Naive B cell (primary cell): ENCODE data around the gene LCN15. TPM values are rescaled to one million over a fixed set of nuclear protein-coding genes. Genes with fewer than 3 reads are reported as not detected.

Source experiments
- ATAC-seq, 2 donors: fragments of 150-1000 bp; cut with Tn5 transposase; 2 replicates each; pipeline ENCODE4 v1.10.0; 2021; ENCODE audit warnings: low read depth in 2 of 2, mild to moderate bottlenecking in 2 of 2, moderate library complexity in 2 of 2
- DNase-seq: peaks from one replicate; pipeline ENCODE4 v3.0.0; 2022
- H3K27ac Mint-ChIP-seq, 6 donors: one replicate each; pipeline ENCODE4 v1.8.0; 2020 to 2022; ENCODE audit warnings: mild to moderate bottlenecking in 6 of 6, mixed read lengths in 6 of 6, moderate library complexity in 5 of 6, inconsistent platforms in 2 of 6
- H3K27me3 Mint-ChIP-seq, 3 donors: one replicate each; pipeline ENCODE4 v1.8.0; 2021 to 2022; ENCODE audit warnings: mixed read lengths in 3 of 3, mild to moderate bottlenecking in 1 of 3
- H3K36me3 Mint-ChIP-seq, 2 donors: one replicate each; pipeline ENCODE4 v1.8.0; 2020 to 2022; ENCODE audit warnings: mixed read lengths in 2 of 2, inconsistent platforms in 1 of 2, mild to moderate bottlenecking in 1 of 2
- H3K4me1 Mint-ChIP-seq, 3 donors: one replicate each; pipeline ENCODE4 v1.8.0; 2020 to 2022; ENCODE audit warnings: mixed read lengths in 3 of 3, inconsistent platforms in 1 of 3, mild to moderate bottlenecking in 1 of 3, moderate library complexity in 1 of 3
- H3K4me3 Mint-ChIP-seq, 8 donors: one replicate each; pipeline ENCODE4 v1.8.0; 2020 to 2022; ENCODE audit warnings: mild to moderate bottlenecking in 8 of 8, mixed read lengths in 8 of 8, moderate library complexity in 8 of 8, inconsistent platforms in 2 of 8
- H3K9me3 Mint-ChIP-seq, 7 donors: one replicate each; pipeline ENCODE4 v1.8.0; 2020 to 2022; ENCODE audit warnings: mixed read lengths in 7 of 7, mild to moderate bottlenecking in 5 of 7, inconsistent platforms in 2 of 7, moderate library complexity in 1 of 7
- polyA plus RNA-seq, 6 donors: library from polyadenylated mRNA; unstranded; fragments of 300-500 nt; fragmentation: Illumina TruSeq; gene quantifications; one replicate each; pipeline ENCODE4 v1.2.3, GENCODE V29; 2021; ENCODE audit warnings: low read depth in 6 of 6

Gene LCN15
- polyA plus RNA-seq, 6 donors from 2014 or later: 0.09 TPM; not detected in 5

DNA sequence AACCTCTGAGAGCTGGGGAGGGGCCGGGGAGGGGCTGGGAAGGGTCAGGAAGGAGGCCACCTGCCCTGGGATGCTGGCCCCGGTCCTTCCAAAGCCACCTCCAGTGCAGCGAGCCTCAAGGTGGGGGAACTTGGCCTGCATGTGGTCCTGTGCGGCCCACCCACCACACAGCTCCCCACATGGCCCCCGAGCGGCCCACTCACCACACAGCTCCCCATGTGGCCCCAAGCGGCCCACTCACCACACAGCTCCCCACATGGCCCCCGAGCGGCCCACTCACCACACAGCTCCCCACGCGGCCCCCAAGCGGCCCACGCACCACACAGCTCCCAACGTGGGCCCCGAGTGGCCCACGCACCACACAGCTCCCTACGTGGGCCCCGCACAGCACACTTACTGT is 19.5 kb downstream of the LCN15 start:
- H3K9me3 Mint-ChIP-seq: peaks cover 0 to 1% (median 0%) of the 10 kb centered on the region in 7 donors
- peak overlapping the region in 1 of 8 donors; percentile 45 for H3K4me3 Mint-ChIP-seq
- ATAC-seq (no peak), DNase-seq (no peak)
- no peaks in the 10 kb centered on the region for H3K36me3 Mint-ChIP-seq
- peaks cover 42 to 71% (median 57%) of the 10 kb centered on the region in 3 donors for H3K4me1 Mint-ChIP-seq
- no peaks in the 10 kb centered on the region for H3K27me3 Mint-ChIP-seq
- H3K27ac Mint-ChIP-seq: peak overlapping the region in 1 of 6 donors; percentile 66

- Mint-ChIP-seq H3K27ac (peak overlapping the region in 3 of 6 donors; percentile 41 to 87 (median 78)), H3K27me3 (no peaks in the 10 kb centered on the region), H3K9me3 (no peaks in the 10 kb centered on the region), H3K4me3 (peak overlapping the region; percentile 47 to 97 (median 90)), H3K4me1 (peaks cover 41 to 69% (median 56%) of the 10 kb centered on the region in 3 donors), H3K36me3 (peaks cover 0 to 7% of the 10 kb centered on the region in 2 donors)
- DNase-seq: no peak
- no peak for ATAC-seq
These were observed 20.6 kb downstream of the LCN15 start for GRCh38 chr9:136743639-136744211.

GRCh38 chr9:136742591-136743391 is 21.5 kb downstream of the LCN15 start, which contains the start of gene LCN10:
TSS of gene LCN10 (minus strand) at chr9:136742940. CDS start at chr9:136742903, 37 bp downstream.
- H3K4me3 Mint-ChIP-seq: peak within 1 kb of the TSS; percentile 85 to 97 (median 94)
- no peaks in the 10 kb centered on the region for H3K9me3 Mint-ChIP-seq
- H3K27me3 Mint-ChIP-seq: no peaks in the 10 kb centered on the region
- ATAC-seq (peak; percentile 7 to 11), DNase-seq (no peak)
- peaks cover 40 to 68% (median 54%) of the 10 kb centered on the region in 3 donors for H3K4me1 Mint-ChIP-seq
- peaks cover 0 to 14% of the 10 kb centered on the region in 2 donors for H3K36me3 Mint-ChIP-seq
- H3K27ac Mint-ChIP-seq: peak within 1 kb of the TSS in 5 of 6 donors; percentile 69 to 95 (median 88)

GRCh38 chr9:136741883-136742571 is 22.3 kb downstream of the LCN15 start:
- no peaks in the 10 kb centered on the region for H3K27me3 Mint-ChIP-seq
- ATAC-seq (peak; percentile 70 to 74), DNase-seq (peak; percentile 64)
- no peaks in the 10 kb centered on the region for H3K9me3 Mint-ChIP-seq
- peaks cover 38 to 64% (median 52%) of the 10 kb centered on the region in 3 donors for H3K4me1 Mint-ChIP-seq
- H3K27ac Mint-ChIP-seq: peak overlapping the region in 4 of 6 donors; percentile 87 to 95 (median 92)
- H3K4me3 Mint-ChIP-seq: peak overlapping the region; percentile 85 to 97 (median 94)
- H3K36me3 Mint-ChIP-seq: peaks cover 0 to 14% of the 10 kb centered on the region in 2 donors

GRCh38 chr9:136740971-136741882 is 23.1 kb downstream of the LCN15 start:
- Mint-ChIP-seq H3K27me3 (no peaks in the 10 kb centered on the region), H3K27ac (peak overlapping the region in 4 of 6 donors; percentile 87 to 95 (median 92)), H3K4me3 (peak overlapping the region; percentile 85 to 97 (median 94)), H3K4me1 (peaks cover 36 to 60% (median 54%) of the 10 kb centered on the region in 3 donors), H3K9me3 (no peaks in the 10 kb centered on the region), H3K36me3 (peaks cover 0 to 14% of the 10 kb centered on the region in 2 donors)
- peak; percentile 19 to 20 for ATAC-seq
- no peak for DNase-seq

- no peak for ATAC-seq
- Mint-ChIP-seq H3K27ac (peak overlapping the region in 4 of 6 donors; percentile 52 to 95 (median 70)), H3K27me3 (no peaks in the 10 kb centered on the region), H3K4me1 (peaks cover 36 to 60% (median 54%) of the 10 kb centered on the region in 3 donors), H3K36me3 (peaks cover 0 to 14% of the 10 kb centered on the region in 2 donors), H3K9me3 (no peaks in the 10 kb centered on the region), H3K4me3 (peak overlapping the region; percentile 74 to 95 (median 87))
- DNase-seq: no peak
These were observed 23.8 kb downstream of the LCN15 start for GRCh38 chr9:136740491-136740890.

DNA sequence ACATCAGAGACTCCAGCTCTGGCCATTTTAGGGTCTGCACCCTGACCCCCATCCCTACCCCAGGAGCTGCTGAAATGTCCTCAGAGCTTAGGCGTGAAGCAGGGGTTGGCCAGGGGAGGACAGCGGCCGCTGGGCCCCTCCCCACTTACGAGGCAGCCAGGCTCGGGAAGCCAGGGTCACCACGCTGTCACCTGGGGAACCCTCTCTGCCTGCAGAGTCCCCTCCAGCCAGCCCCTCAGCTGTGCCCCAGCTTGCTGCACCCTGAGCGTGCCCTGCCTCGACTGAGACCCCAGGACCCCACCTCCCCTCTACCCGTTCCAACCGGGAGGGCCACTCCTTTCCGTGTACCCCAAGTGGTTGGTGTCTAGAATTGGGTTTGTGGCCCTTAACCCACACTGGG is 24.2 kb downstream of the LCN15 start:
- no peaks in the 10 kb centered on the region for H3K27me3 Mint-ChIP-seq
- H3K9me3 Mint-ChIP-seq: no peaks in the 10 kb centered on the region
- H3K27ac Mint-ChIP-seq: peak overlapping the region in 2 of 6 donors; percentile 54 to 95
- DNase-seq (no peak), ATAC-seq (no peak)
- peaks cover 0 to 14% of the 10 kb centered on the region in 2 donors for H3K36me3 Mint-ChIP-seq
- H3K4me3 Mint-ChIP-seq: peak overlapping the region; percentile 74 to 95 (median 87)
- peaks cover 35 to 60% (median 54%) of the 10 kb centered on the region in 3 donors for H3K4me1 Mint-ChIP-seq

DNA sequence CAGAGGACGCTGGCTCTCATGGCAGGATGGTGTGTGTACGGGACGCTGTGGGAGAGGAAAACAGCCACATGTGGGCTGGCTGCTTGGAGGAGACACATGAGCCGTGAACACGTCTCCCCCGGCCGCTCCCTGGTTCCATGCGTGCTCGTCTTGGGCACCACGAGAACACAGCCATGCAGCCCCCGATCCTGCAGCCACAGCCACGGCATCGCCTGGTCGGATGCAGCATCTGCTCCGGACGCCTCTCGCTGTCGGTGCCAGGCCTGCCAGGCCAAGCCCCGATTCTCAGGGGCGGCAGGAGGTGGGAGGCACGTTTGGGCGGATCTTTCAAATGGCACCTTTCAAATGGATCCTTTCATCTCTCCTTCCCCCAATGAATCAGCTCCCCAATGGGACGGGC is 24.8 kb downstream of the LCN15 start:
- DNase-seq: no peak
- H3K9me3 Mint-ChIP-seq: no peaks in the 10 kb centered on the region
- no peak overlapping the region for H3K27ac Mint-ChIP-seq
- H3K36me3 Mint-ChIP-seq: peaks cover 0 to 14% of the 10 kb centered on the region in 2 donors
- peak overlapping the region in 7 of 8 donors; percentile 9 to 85 (median 63) for H3K4me3 Mint-ChIP-seq
- H3K27me3 Mint-ChIP-seq: no peaks in the 10 kb centered on the region
- peaks cover 32 to 60% (median 54%) of the 10 kb centered on the region in 3 donors for H3K4me1 Mint-ChIP-seq
- no peak for ATAC-seq

DNA sequence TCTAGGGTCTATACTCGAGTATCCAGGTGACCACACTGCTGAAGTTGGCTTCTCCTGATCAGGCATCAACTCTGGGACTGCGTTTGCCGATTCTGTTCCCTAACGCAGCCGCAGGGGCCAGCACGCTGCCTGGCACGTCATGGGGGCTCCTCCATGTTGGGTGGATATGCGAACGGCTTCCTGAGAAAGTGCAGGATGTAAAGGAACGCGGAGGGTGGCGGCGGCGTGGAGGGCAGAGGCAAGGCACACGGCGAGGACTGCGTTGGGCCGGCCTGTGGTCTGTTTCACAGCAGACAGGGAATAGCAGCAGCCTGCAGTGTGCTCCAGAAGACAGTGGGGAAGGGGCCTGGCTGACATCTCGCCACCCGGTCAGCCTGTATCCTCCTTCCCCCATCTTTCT is 25.4 kb downstream of the LCN15 start:
- Mint-ChIP-seq H3K4me3 (peak overlapping the region in 4 of 8 donors; percentile 32 to 85 (median 53)), H3K36me3 (peaks cover 0 to 14% of the 10 kb centered on the region in 2 donors), H3K4me1 (peaks cover 32 to 57% (median 57%) of the 10 kb centered on the region in 3 donors), H3K27me3 (no peaks in the 10 kb centered on the region), H3K27ac (peak overlapping the region in 1 of 6 donors; percentile 78), H3K9me3 (no peaks in the 10 kb centered on the region)
- DNase-seq (no peak), ATAC-seq (no peak)

DNA sequence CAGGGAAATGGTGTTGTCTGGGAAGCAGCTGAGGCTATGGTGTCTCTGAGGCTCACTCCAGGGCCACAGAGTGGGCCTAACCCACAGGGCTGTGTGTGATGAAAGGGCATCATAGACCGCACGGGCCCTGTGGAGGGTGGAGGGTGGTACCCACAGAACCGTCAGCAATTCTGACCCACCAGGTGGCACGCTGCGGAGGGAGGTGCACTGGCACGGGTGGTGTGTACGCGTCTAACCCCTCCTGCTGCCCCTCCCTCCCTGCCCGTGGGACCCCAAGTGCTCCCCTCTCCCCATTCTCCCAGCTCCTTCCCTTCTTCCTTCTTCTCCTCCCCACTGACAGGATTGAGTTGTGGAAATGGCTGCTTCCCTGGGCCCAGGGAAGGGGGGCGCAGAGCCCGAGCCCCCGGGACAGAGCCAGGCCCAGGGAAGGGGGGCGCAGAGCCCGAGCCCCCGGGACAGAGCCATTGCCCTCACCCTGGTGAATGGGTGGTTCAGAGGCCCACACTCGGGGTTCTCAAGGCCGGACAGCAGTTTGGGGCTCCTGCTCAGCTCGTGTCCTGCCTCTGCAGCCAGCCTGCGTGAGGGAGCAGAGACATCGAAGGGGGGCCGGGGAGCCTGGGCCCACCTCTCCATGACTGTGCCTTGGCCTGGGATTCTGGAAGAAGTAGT is 28.4 kb downstream of the LCN15 start:
- H3K4me1 Mint-ChIP-seq: peaks cover 28 to 53% (median 35%) of the 10 kb centered on the region in 3 donors
- ATAC-seq: no peak
- no peak for DNase-seq
- H3K27me3 Mint-ChIP-seq: no peaks in the 10 kb centered on the region
- H3K36me3 Mint-ChIP-seq: peaks cover 0 to 14% of the 10 kb centered on the region in 2 donors
- peak overlapping the region in 2 of 6 donors; percentile 13 to 47 for H3K27ac Mint-ChIP-seq
- H3K9me3 Mint-ChIP-seq: no peaks in the 10 kb centered on the region
- peak overlapping the region in 1 of 8 donors; percentile 41 for H3K4me3 Mint-ChIP-seq

DNA sequence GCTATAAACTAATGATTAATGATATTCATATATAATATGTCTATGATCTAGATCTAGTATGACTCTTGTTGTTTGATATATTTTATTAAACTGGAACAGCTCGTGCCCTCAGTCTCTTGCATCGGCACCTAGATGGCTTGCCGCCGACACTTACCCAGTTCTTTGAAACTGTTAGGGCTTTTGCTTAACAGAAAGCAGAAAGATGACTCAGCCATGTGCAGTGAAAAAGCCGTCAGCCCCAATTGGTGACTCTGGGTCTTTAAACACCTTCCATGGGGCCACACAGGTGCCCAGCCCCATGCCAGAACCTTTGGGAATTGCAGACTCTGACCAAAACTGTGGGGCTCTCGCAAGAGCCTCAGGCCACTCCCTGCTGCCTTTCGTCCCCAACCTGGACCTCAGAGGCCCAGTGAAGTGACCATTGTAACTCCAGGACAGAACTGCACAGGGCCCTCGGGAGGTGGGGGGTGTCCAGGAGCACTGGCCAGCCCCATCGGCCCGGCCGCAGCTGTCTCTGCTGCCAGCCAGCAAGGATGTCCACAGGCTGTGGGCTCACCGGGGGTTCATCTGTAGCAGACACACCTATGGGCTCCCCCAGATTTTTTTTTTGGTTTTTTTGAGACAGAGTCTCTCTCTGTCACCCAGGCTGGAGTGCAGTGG is 29.4 kb downstream of the LCN15 start:
- H3K4me3 Mint-ChIP-seq: peak overlapping the region in 1 of 8 donors; percentile 41
- H3K27me3 Mint-ChIP-seq: no peaks in the 10 kb centered on the region
- no peak overlapping the region for H3K27ac Mint-ChIP-seq
- H3K9me3 Mint-ChIP-seq: no peaks in the 10 kb centered on the region
- H3K36me3 Mint-ChIP-seq: peaks cover 0 to 14% of the 10 kb centered on the region in 2 donors
- DNase-seq (no peak), ATAC-seq (no peak)
- H3K4me1 Mint-ChIP-seq: peaks cover 22 to 57% (median 36%) of the 10 kb centered on the region in 3 donors
